ENCODE results near the gene PAK1IP1. TPM values are rescaled to one million over a fixed set of nuclear protein-coding genes. Genes with fewer than 3 reads are reported as not detected.

PAK1IP1 gene
- total and polyA plus RNA-seq, 7 experiments from 2014 or later = 5.2 to 22.0 (median 8.7) TPM

Other genes starting within 250 kb of the PAK1IP1 start
- gene GCNT2, start 173.6 kb upstream of the PAK1IP1 start, total RNA-seq = 1 to 10 TPM; 3.2 to 8.5 (median 3.8) TPM
- gene GCNT2, start 173.6 kb upstream of the PAK1IP1 start, polyA plus RNA-seq = under 1 TPM; 0.45 to 0.91 TPM
- gene C6orf52, start 356 bp upstream of the PAK1IP1 start, total RNA-seq = 1 to 10 TPM in 2 of 5 experiments, not detected in 3; 1.2 to 1.9 TPM
- gene C6orf52, start 356 bp upstream of the PAK1IP1 start, polyA plus RNA-seq = 1 to 10 TPM; 1.1 to 1.3 TPM
- gene TMEM14C, start 28.1 kb downstream of the PAK1IP1 start, total RNA-seq = 10 to 100 TPM; 20.2 to 64.3 (median 25.0) TPM
- gene TMEM14C, start 28.1 kb downstream of the PAK1IP1 start, polyA plus RNA-seq = 100 to 1,000 TPM in 1 of 2 donors, 10 to 100 TPM in 1; 68.0 to 172 TPM
- 10 to 100 TPM; 48.6 to 93.8 (median 75.4) TPM for gene TMEM14B, start 52.8 kb downstream of the PAK1IP1 start, total RNA-seq
- 100 to 1,000 TPM; 157 to 257 TPM for gene TMEM14B, start 52.8 kb downstream of the PAK1IP1 start, polyA plus RNA-seq
- under 1 TPM in 2 of 5 experiments, not detected in 3; 0.34 to 0.42 TPM for gene MAK, start 143.6 kb downstream of the PAK1IP1 start, total RNA-seq
- gene MAK, start 143.6 kb downstream of the PAK1IP1 start, polyA plus RNA-seq = under 1 TPM in 1 of 2 donors, not detected in 1; 0.07 TPM
- not detected for gene GCM2, start 187.1 kb downstream of the PAK1IP1 start, total RNA-seq
- gene GCM2, start 187.1 kb downstream of the PAK1IP1 start, polyA plus RNA-seq = not detected
- gene SYCP2L, start 192.1 kb downstream of the PAK1IP1 start, total RNA-seq = under 1 TPM in 2 of 5 experiments, not detected in 3; 0.20 to 0.40 TPM
- not detected for gene SYCP2L, start 192.1 kb downstream of the PAK1IP1 start, polyA plus RNA-seq